Neutrophil (primary cell): ENCODE data around the gene GTPBP1.

Experiments
- H3K27ac ChIP-seq: fragments of 200-600 bp; sonication (generic); 2 replicates; pipeline ENCODE4 v1.5.1; 2016; ENCODE audit warnings: mild to moderate bottlenecking, moderate library complexity
- H3K27me3 ChIP-seq: fragments of 200-600 bp; sonication (generic); 2 replicates; pipeline ENCODE4 v1.6.0; 2016; ENCODE audit warnings: mild to moderate bottlenecking
- H3K36me3 ChIP-seq: fragments of 200-600 bp; sonication (generic); 2 replicates; pipeline ENCODE4 v1.5.1; 2017
- H3K4me1 ChIP-seq, 2 experiments: fragments of 200-600 bp in 1 of 2; sonication (generic) in 1 of 2; 1 replicate in 1 of 2; 2 replicates in 1 of 2; pipeline versions ENCODE4 v1.5.1 to v1.6.1; 2013 to 2016; ENCODE audit warnings: low read depth in 1 of 2, low read length in 1 of 2, mild to moderate bottlenecking in 1 of 2, moderate library complexity in 1 of 2; ENCODE audit not compliant: control insufficient read depth in 1 of 2, insufficient read depth in 1 of 2
- H3K4me3 ChIP-seq, 2 experiments: fragments of 200-600 bp in 1 of 2; sonication (generic) in 1 of 2; 1 replicate in 1 of 2; 2 replicates in 1 of 2; pipeline ENCODE4 v1.5.1; 2013 to 2016; ENCODE audit warnings: low read depth in 1 of 2, low read length in 1 of 2, mild to moderate bottlenecking in 1 of 2, moderate library complexity in 1 of 2
- H3K9me3 ChIP-seq: fragments of 200-600 bp; sonication (generic); 2 replicates; pipeline ENCODE4 v1.5.1; 2016
- TF ChIP-seq, protein P1 (sequence below): fragments of 200-600 bp; sonication (generic); IDR thresholded peaks from 2 replicates; pipeline ENCODE4 v1.5.1; 2016; ENCODE audit warnings: antibody characterized with exemption

The GTPBP1 gene

DNA sequence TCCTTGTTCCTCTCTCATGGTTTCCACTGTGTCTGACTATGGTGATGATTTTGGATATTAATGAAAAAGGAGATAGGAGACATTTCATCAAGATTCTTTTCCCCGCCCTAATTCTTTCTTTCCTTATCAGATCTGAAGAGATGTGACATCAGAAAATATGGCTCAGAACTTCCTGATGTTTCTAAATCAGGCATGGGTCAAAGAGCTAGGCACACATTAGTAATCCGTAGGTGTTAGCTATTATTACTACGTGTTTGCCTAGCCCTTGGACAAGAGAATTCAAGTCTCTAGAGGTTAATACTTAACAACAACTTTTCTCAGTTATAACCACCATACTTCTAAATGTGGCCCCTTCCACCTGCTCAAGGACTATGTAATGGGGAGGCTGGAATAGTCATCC lies 10.8 kb upstream of the GTPBP1 start:
- no peaks in the 10 kb centered on the region for H3K36me3 ChIP-seq
- TF ChIP-seq, protein P1, sequence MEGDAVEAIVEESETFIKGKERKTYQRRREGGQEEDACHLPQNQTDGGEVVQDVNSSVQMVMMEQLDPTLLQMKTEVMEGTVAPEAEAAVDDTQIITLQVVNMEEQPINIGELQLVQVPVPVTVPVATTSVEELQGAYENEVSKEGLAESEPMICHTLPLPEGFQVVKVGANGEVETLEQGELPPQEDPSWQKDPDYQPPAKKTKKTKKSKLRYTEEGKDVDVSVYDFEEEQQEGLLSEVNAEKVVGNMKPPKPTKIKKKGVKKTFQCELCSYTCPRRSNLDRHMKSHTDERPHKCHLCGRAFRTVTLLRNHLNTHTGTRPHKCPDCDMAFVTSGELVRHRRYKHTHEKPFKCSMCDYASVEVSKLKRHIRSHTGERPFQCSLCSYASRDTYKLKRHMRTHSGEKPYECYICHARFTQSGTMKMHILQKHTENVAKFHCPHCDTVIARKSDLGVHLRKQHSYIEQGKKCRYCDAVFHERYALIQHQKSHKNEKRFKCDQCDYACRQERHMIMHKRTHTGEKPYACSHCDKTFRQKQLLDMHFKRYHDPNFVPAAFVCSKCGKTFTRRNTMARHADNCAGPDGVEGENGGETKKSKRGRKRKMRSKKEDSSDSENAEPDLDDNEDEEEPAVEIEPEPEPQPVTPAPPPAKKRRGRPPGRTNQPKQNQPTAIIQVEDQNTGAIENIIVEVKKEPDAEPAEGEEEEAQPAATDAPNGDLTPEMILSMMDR: no peak

DNA sequence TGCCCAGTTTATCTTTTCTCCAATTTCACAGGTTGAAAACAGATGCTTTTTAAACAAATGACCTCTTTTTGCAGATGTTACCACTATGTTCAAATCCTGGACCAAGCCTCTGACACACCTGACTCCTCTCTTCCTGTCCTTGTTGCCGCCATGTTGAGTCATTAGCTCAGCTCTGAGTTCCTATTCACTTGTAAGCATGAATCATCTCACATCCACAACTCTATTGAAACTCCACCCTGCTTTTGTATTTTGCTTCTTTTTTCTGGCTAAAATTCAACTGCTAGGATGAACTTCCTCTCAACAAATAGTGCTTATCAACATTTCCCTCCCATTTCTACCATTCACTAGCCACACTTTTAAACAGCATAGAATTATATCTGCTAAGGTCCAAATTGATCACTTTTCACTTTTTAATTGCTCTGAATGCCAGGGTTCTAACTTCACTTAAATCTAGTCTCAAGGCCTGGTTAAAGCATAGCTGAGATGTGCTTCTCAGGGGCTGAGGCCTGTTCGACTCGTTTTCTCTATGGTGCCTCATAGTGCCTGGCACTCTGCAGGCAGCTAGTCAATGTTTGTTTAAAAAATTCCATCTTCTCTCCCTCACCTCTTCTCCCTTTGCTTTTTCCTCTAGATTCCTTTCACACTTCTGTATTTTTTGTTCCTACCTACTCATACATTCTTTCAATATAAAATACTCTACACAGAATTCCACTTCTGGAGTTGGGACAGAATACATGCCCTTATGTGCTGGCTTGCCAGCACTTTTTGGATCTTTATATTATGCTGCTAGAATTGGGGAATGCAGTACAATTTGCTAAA lies 8.9 kb upstream of the GTPBP1 start:
- H3K27ac ChIP-seq: peak overlapping the region; percentile 30
- TF ChIP-seq, protein P1: no peak
- no peaks in the 10 kb centered on the region for H3K27me3 ChIP-seq
- no peaks in the 10 kb centered on the region for H3K9me3 ChIP-seq
- H3K36me3 ChIP-seq: no peaks in the 10 kb centered on the region
- no peak overlapping the region for H3K4me3 ChIP-seq
- peaks cover 30 to 34% of the 10 kb centered on the region in 2 experiments for H3K4me1 ChIP-seq

More for the DNA sequence above, 10.8 kb upstream of the GTPBP1 start:
- Histone ChIP-seq H3K9me3 (no peaks in the 10 kb centered on the region), H3K27me3 (no peaks in the 10 kb centered on the region), H3K27ac (no peak overlapping the region), H3K4me1 (peaks cover 21 to 22% of the 10 kb centered on the region in 2 experiments), H3K4me3 (no peak overlapping the region)

DNA sequence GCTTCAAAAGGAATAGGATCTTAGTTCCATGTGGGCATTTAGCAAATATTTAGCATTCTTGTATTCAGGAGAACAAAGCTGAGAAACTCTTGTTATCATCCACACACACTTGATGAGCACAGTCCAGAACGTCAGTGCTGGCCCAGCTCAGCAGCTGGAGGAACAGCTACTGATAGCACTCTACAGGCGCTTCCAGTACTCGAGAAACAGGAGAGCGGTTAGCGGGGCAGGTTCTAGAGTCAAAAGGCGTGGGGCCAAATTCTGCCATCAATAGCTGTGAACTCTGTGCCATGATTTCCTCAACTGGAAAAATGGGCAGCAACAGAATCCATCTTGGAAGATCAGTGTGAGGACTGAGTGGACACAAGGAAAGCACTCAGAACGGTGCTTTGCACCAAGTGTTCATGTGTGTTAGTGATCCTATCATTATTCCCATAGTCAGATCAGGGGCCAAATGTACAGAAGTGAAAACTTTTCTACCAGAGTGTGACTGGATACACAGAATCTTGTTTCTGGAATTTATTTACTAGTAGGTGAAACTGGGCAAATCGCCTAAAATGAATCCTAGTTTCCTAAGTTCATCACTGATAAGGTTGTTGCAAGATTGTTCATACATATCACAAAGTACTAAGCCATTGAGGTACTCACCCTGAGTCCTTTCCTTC lies 8.2 kb upstream of the GTPBP1 start:
- Histone ChIP-seq H3K27ac (no peak overlapping the region), H3K27me3 (no peaks in the 10 kb centered on the region), H3K36me3 (no peaks in the 10 kb centered on the region), H3K4me1 (peaks cover 32 to 36% of the 10 kb centered on the region in 2 experiments), H3K9me3 (no peaks in the 10 kb centered on the region), H3K4me3 (no peak overlapping the region)
- TF ChIP-seq, protein P1: no peak

DNA sequence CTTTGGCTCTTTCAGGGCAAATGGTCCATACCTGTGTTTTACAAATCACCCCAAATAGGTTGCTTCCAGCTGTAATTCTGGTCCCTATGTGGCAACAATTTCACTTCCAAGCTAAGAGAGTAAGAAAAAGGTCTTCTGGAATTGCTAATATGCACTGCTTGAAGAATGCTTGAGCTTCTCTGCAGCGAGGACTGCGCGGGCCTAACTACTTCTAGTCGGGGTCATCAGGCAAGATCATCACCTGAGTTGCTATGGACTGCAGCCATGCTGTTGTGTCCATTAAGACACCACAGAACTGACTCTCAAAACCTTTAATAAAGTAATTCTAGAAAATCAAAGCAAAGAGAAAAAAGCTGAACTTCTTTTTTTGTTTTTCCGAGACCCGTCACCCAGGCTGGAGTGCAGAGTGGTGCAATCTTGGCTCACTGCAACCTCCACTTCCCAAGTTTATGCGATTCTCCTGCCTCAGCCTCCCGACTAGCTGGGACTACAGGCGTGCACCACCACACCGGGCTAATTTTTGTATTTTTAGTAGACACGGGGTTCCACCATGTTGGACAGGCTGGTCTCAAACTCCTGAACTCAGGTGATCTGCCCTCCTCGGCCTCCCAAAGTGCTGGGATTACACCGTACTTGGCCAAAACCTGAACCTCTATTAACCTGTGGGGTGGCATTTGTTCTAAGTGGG lies 7.2 kb upstream of the GTPBP1 start:
- H3K27ac ChIP-seq: no peak overlapping the region
- TF ChIP-seq, protein P1: no peak
- no peak overlapping the region for H3K4me3 ChIP-seq
- no peaks in the 10 kb centered on the region for H3K36me3 ChIP-seq
- H3K4me1 ChIP-seq: peaks cover 32 to 36% of the 10 kb centered on the region in 2 experiments
- no peaks in the 10 kb centered on the region for H3K9me3 ChIP-seq
- H3K27me3 ChIP-seq: no peaks in the 10 kb centered on the region

DNA sequence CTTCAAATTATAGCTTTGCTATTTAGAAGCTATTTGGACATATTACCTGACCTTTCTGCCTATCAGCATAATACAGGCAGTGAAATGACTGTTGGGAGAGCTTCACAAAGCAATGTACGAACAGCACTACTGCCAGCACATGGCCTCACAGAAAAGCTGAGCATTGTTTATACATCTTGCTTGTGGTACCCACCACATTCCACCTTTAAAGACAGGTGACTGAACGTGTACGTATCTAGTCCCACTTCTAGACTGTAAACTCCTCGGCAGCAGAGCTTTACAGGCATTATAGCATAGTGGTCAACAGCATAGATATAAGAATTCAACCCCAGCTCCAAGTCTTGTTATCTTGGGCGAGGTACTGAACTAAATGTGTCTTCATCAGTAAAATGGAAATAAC lies 6.6 kb upstream of the GTPBP1 start:
- H3K36me3 ChIP-seq: no peaks in the 10 kb centered on the region
- no peaks in the 10 kb centered on the region for H3K9me3 ChIP-seq
- TF ChIP-seq, protein P1: no peak
- no peak overlapping the region for H3K4me3 ChIP-seq
- peaks cover 32 to 36% of the 10 kb centered on the region in 2 experiments for H3K4me1 ChIP-seq
- H3K27ac ChIP-seq: peak overlapping the region; percentile 98
- H3K27me3 ChIP-seq: no peaks in the 10 kb centered on the region
